Liver (tissue), 9 donors: ENCODE measurements around the gene IRAK3. TPM values are rescaled to one million over a fixed set of nuclear protein-coding genes. Genes with fewer than 3 reads are reported as not detected.

Experiments
- DNase-seq: peaks from one replicate; pipeline ENCODE4 v3.0.0-alpha.2; 2017; ENCODE audit warnings: low spot score
- H3K27ac ChIP-seq, 2 donors: one replicate each; pipeline ENCODE4 v1.7.0; 2013; ENCODE audit warnings: inconsistent platforms in 2 of 2, low read length in 2 of 2, control low read depth in 1 of 2, low read depth in 1 of 2, mild to moderate bottlenecking in 1 of 2
- H3K27me3 ChIP-seq, 4 donors: one replicate each; pipeline versions ENCODE4 v1.6.1 to v1.7.0; 2013; ENCODE audit warnings: low read length in 3 of 4, inconsistent platforms in 1 of 4, mild to moderate bottlenecking in 1 of 4, moderate library complexity in 1 of 4; ENCODE audit not compliant: control insufficient read depth in 4 of 4, insufficient read depth in 4 of 4
- H3K36me3 ChIP-seq, 4 donors: one replicate each; pipeline versions ENCODE4 v1.6.1 to v1.7.0; 2013; ENCODE audit warnings: low read length in 3 of 4, mild to moderate bottlenecking in 3 of 4, low read depth in 1 of 4, moderate library complexity in 1 of 4; ENCODE audit not compliant: control insufficient read depth in 4 of 4, insufficient read depth in 3 of 4
- H3K4me1 ChIP-seq, 4 donors: one replicate each; pipeline versions ENCODE4 v1.6.1 to v1.7.0; 2013; ENCODE audit warnings: low read length in 3 of 4, mild to moderate bottlenecking in 3 of 4, moderate library complexity in 1 of 4; ENCODE audit not compliant: control insufficient read depth in 4 of 4, insufficient read depth in 4 of 4
- H3K4me3 ChIP-seq, 3 donors: one replicate each; pipeline versions ENCODE4 v1.6.1 to v1.7.0; 2013; ENCODE audit warnings: low read length in 3 of 3, control low read depth in 1 of 3, low read depth in 1 of 3, mild to moderate bottlenecking in 1 of 3
- H3K9ac ChIP-seq, 2 donors: one replicate each; pipeline ENCODE4 v1.7.0; 2013; ENCODE audit warnings: low read length in 2 of 2, mild to moderate bottlenecking in 2 of 2, moderate library complexity in 2 of 2, control low read depth in 1 of 2, low read depth in 1 of 2
- H3K9me3 ChIP-seq, 4 donors: one replicate each; pipeline versions ENCODE4 v1.6.1 to v1.7.0; 2013; ENCODE audit warnings: low read length in 3 of 4; ENCODE audit not compliant: control insufficient read depth in 4 of 4
- EGR1 ChIP-seq, 2 donors: IDR thresholded peaks; 2 replicates each; pipeline ENCODE4 v1.6.1; 2016 to 2018; ENCODE audit warnings: antibody characterized with exemption in 2 of 2, low read depth in 2 of 2
- FOXA1 ChIP-seq: IDR thresholded peaks from 2 replicates; pipeline ENCODE4 v1.6.1; 2016; ENCODE audit warnings: antibody characterized with exemption
- GABPA ChIP-seq, 2 donors: IDR thresholded peaks in 1 of 2; conservative IDR thresholded peaks in 1 of 2; 2 replicates each; pipeline ENCODE4 v1.6.1; 2016; ENCODE audit warnings: antibody characterized with exemption in 2 of 2, mild to moderate bottlenecking in 1 of 2, moderate library complexity in 1 of 2
- HNF4A ChIP-seq, 2 donors: conservative IDR thresholded peaks; 2 replicates each; pipeline ENCODE4 v1.6.1; 2016; ENCODE audit warnings: antibody characterized with exemption in 2 of 2, mild to moderate bottlenecking in 2 of 2
- HNF4G ChIP-seq: IDR thresholded peaks from 2 replicates; pipeline ENCODE4 v1.6.1; 2016; ENCODE audit warnings: antibody characterized with exemption
- REST ChIP-seq: IDR thresholded peaks from 2 replicates; pipeline ENCODE4 v1.6.1; 2016; ENCODE audit warnings: antibody characterized with exemption, mild to moderate bottlenecking
- RXRA ChIP-seq, 2 donors: IDR thresholded peaks; 2 replicates each; pipeline ENCODE4 v1.6.1; 2017 to 2018; ENCODE audit warnings: antibody characterized with exemption in 2 of 2, mild to moderate bottlenecking in 1 of 2
- TAF1 ChIP-seq: conservative IDR thresholded peaks from 2 replicates; pipeline ENCODE4 v1.6.1; 2016; ENCODE audit warnings: antibody characterized with exemption, mild to moderate bottlenecking
- YY1 ChIP-seq: IDR thresholded peaks from 2 replicates; pipeline ENCODE4 v1.6.1; 2016; ENCODE audit warnings: antibody characterized with exemption, mild to moderate bottlenecking
- WGBS: extraction: QIAGEN DNeasy Blood & Tissue Kit; methylation state at CpG from one replicate; pipeline ENCODE4 v1.1.7; 2013; 5-methylcytosine and 5-hydroxymethylcytosine counted together
- polyA plus RNA-seq, 2 donors: library from polyadenylated mRNA; stranded (reverse) in 1 of 2; unstranded in 1 of 2; fragments of 200-250 nt in 1 of 2; fragments of >200 nt in 1 of 2; fragmentation: Nextera tagmentation in 1 of 2; extraction: Ambion mirVana in 1 of 2; gene quantifications; one replicate each; pipeline versions ENCODE4 v1.2.1 to v1.2.3, GENCODE V29; 2013 to 2015
- total RNA-seq, 2 donors: library from RNA; depleted of rRNA; stranded (reverse); fragments of >200 nt; gene quantifications; one replicate each; pipeline ENCODE4 v1.2.3, GENCODE V29; 2014
- TF ChIP-seq, protein P1 (sequence below): IDR thresholded peaks from 2 replicates; pipeline ENCODE4 v1.6.1; 2016; ENCODE audit warnings: antibody characterized with exemption
- TF ChIP-seq, protein P2 (sequence below): fragments of 150-350 bp; IDR thresholded peaks from 2 replicates; pipeline ENCODE4 v1.5.1; 2017; ENCODE audit warnings: improper control_type of control experiment, low read depth, low read length; ENCODE audit not compliant: missing input control
- donor health status: healthy.
- donor health status: healthy.
- donor health status: healthy.
- donor health status: healthy.
- donor health status: healthy.

Gene IRAK3
- total and polyA plus RNA-seq, 4 donors = 1.1 to 8.6 (median 3.5) TPM

DNA sequence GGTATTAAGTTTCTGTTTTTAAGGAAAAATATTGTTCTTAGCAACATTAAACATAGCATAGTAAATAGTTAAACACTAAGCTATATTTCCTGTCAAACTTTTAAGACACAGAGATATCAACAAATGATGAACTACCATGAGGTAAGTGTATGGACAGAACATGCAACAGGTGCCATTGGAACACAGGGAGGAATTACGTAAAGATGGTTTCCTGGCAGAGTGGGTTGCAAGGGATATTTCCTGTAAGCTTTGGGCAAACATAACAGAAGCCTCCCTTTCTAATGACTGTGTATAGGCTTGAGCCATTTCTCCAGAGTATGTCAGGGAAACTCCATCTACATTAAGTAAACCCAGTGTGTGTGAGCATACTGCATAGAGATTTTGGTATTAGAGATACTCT is 81.6 kb downstream of the IRAK3 start:
- Histone ChIP-seq H3K27ac (no peak overlapping the region), H3K27me3 (no peaks in the 10 kb centered on the region), H3K9me3 (no peaks in the 10 kb centered on the region), H3K36me3 (no peaks in the 10 kb centered on the region), H3K4me3 (no peak overlapping the region), H3K4me1 (peaks cover 0 to 3% (median 0%) of the 10 kb centered on the region in 4 donors), H3K9ac (no peak overlapping the region)
- TF ChIP-seq REST (no peak), RXRA (IDR thresholded peaks at IDR 0.05) (no peak), GABPA (IDR thresholded peaks at IDR 0.05 in 1 of 2, conservative IDR thresholded peaks at IDR 0.05 in 1 of 2) (no peak), YY1 (no peak), EGR1 (IDR thresholded peaks at IDR 0.05; ENCODE audit: low read depth in 2 of 2) (no peak)
- TF ChIP-seq, protein P1, sequence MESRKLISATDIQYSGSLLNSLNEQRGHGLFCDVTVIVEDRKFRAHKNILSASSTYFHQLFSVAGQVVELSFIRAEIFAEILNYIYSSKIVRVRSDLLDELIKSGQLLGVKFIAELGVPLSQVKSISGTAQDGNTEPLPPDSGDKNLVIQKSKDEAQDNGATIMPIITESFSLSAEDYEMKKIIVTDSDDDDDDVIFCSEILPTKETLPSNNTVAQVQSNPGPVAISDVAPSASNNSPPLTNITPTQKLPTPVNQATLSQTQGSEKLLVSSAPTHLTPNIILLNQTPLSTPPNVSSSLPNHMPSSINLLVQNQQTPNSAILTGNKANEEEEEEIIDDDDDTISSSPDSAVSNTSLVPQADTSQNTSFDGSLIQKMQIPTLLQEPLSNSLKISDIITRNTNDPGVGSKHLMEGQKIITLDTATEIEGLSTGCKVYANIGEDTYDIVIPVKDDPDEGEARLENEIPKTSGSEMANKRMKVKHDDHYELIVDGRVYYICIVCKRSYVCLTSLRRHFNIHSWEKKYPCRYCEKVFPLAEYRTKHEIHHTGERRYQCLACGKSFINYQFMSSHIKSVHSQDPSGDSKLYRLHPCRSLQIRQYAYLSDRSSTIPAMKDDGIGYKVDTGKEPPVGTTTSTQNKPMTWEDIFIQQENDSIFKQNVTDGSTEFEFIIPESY = no peak
- TF ChIP-seq, protein P2, sequence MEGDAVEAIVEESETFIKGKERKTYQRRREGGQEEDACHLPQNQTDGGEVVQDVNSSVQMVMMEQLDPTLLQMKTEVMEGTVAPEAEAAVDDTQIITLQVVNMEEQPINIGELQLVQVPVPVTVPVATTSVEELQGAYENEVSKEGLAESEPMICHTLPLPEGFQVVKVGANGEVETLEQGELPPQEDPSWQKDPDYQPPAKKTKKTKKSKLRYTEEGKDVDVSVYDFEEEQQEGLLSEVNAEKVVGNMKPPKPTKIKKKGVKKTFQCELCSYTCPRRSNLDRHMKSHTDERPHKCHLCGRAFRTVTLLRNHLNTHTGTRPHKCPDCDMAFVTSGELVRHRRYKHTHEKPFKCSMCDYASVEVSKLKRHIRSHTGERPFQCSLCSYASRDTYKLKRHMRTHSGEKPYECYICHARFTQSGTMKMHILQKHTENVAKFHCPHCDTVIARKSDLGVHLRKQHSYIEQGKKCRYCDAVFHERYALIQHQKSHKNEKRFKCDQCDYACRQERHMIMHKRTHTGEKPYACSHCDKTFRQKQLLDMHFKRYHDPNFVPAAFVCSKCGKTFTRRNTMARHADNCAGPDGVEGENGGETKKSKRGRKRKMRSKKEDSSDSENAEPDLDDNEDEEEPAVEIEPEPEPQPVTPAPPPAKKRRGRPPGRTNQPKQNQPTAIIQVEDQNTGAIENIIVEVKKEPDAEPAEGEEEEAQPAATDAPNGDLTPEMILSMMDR = no peak
- 85% methylated on average over 1 of the region's 1 CpG for WGBS
- DNase-seq = no peak

- 61% methylated on average over 3 of the region's 3 CpGs for whole genome bisulfite sequencing
- peaks cover 0 to 3% (median 0%) of the 10 kb centered on the region in 4 donors for H3K4me1 ChIP-seq
- no peak for TF ChIP-seq FOXA1
- no peak for TF ChIP-seq HNF4G
- no peak for TF ChIP-seq HNF4A (conservative IDR thresholded peaks at IDR 0.05)
- no peak for TF ChIP-seq GABPA (IDR thresholded peaks at IDR 0.05 in 1 of 2, conservative IDR thresholded peaks at IDR 0.05 in 1 of 2)
- no peak for TF ChIP-seq TAF1
- no peak for TF ChIP-seq EGR1 (IDR thresholded peaks at IDR 0.05; ENCODE audit: low read depth in 2 of 2)
- TF ChIP-seq, protein P2 = no peak
- no peak overlapping the region for H3K27ac ChIP-seq
- no peak overlapping the region for H3K9ac ChIP-seq
- no peaks in the 10 kb centered on the region for H3K36me3 ChIP-seq
- H3K4me3 ChIP-seq = no peak overlapping the region
- no peaks in the 10 kb centered on the region for H3K27me3 ChIP-seq
- no peak for DNase-seq
- no peaks in the 10 kb centered on the region for H3K9me3 ChIP-seq
These were observed 83.6 kb downstream of the IRAK3 start for GRCh38 chr12:66272650-66273049.
